Medulla oblongata (tissue), 1 donor: Measurements from ENCODE around the gene CNTNAP4.

Experiments used
- DNase-seq: peaks from one replicate; pipeline ENCODE4 v3.0.0-alpha.2; 2015; ENCODE audit errors: extremely low spot score

CNTNAP4 gene

DNA sequence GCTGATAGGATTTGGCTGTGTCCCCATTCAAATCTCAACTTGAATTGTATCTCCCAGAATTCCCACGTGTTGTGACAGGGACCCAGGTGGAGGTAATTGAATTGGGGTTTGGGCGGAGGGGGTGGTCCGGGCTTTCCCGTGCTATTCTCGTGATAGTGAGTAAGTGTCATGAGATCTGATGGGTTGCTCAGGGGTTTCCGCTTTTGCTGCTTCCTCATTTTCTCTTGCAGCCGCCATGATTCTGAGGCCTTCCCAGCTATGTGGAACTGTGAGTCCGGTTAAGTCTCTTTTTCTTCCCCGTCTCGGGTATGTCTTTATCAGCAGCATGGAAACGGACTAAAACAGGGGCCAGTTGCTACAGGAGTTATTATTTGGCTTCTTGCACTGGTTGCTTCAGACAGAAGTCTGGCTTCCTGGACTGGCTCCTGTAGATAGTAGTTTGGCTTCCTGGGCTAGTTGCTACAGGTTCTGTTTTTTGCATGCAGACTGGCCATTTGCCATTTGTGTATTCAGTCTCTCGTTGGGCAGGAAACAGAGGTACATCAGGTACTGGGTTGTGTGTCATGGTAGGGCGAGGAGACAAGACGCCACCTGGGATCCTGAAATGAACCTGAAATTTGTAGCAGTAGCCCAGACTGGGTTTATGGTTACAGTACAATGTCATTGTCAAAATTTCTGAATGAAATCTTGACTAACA lies 32.6 kb downstream of the CNTNAP4 start:
- DNase-seq = no peak

DNA sequence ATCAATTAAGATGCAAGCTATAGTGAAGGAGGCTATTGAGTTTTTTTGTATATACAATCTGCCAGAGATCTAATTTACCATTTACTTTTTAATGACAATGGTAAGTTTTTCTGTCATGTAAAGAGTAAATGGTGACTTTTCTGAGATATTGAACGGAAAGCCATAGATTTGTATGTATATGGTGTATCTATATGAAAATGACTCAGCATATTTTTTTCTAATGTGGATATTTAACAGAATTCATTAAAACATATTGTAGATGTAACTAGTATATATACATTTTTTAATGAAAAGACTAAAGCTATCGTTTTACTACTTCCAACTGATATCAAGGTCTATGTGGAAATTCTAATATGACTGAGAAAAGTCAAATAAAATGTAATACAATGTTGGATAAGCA lies 34.1 kb downstream of the CNTNAP4 start:
- no peak for DNase-seq

DNA sequence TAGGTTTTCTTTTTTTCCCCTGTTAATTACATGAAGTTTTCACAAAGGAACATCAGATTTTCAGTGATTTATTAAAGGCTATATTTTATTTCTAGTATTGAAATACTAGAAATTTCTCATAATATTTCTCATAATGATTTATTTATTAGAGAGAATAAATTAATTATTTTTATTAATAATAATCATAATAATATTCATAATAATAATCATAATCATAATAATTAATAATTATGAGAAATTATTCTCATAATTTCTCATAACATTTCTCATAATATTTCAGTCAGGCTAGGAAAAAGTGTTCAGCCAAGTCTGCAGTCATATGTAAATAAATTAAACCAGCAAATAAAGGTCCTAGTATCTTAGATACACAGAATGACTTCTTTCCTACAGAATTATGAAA lies 41.4 kb downstream of the CNTNAP4 start:
- no peak for DNase-seq

DNA sequence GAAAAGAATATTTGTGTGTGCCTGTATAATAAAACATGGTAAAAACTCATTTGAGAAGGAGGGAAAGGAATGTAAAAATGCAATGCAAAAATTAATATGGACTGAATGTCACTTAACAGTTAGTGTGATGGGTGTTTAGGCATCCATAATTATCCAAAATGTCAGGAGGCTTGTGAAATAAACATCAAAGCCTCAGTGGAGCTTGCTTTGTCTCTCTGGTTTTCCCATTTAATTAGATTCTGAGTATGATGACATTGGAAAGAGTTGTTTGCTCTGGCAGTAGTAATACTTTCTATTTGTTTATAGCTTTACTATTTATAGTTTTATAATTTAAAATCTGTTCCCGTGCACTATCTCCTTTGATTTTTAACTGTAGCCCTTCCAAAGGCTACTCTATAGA lies 51.9 kb downstream of the CNTNAP4 start:
- no peak for DNase-seq

DNA sequence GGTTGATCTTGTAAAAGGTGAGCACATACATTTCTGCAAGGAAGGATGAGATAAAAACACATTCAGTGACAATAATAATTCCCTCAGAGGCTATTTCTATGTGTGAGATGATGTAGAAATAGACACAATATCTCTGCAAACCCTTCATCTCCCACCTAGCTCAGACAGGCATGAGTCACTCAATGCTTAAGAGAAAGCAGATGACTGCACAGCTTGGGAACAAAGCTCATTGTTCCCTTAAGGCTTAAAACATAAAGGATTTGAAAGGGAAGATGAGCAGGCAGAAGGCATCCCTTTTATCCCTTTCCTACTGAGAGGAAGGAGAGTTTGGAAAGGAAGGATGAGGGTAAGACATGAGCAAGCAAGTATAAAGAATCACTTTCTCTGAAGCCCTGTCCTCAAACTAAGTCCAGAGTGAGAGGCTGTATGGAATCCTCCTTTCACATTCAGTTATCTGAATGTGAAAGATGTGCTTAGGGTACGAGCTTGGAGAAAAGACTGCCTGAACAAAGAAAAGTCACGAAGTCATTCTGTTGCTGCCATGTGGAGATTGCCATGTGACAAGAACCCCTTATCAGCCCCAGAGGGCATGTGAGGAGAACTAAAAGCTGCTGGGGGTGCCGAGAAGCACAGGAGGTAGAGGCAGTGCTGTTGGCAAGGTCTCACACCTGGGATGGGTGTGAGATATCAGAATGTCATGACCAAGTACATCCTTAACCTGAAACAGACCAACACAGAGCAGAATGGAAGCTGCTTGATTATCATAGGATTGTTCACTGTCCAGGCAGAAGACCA lies 58.2 kb downstream of the CNTNAP4 start:
- no peak for DNase-seq

DNA sequence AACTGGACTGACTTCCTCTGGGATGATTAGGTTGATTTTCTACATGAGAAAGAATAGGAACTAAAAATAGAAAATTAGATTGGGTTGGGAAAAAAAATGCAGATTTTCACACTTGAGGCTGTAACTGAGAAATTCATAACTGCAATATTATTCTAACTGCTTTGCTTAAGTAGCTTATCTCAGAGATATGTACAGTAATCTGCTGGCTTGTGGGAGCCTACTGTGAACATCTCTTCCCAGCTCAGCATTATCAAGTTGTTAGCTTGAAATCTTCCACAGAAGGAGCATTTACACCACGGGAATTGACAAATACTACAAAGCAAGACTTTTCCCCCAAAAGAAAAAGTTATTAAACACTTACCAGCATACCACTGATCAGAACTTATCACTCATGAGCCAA lies 58.9 kb downstream of the CNTNAP4 start:
- DNase-seq = no peak

DNA sequence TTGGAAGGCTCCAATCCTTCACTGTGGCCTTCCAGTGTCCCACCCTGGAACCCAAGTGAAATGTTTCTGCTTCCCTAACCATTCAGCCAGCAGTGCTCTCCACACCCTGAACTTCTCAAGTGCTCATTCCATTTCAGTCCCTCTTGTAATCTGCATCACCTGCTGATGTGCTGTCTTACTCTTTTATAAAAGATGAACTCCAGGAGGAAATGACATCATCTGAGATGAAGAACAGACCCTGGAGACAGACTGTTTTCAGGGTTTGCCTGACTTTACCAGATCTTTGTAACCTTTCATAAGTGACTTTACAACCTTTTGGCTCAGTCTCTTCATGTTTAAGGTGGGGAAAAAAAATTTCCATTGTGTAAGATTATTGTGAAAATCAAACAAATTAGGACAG lies 61.3 kb downstream of the CNTNAP4 start:
- no peak for DNase-seq

DNA sequence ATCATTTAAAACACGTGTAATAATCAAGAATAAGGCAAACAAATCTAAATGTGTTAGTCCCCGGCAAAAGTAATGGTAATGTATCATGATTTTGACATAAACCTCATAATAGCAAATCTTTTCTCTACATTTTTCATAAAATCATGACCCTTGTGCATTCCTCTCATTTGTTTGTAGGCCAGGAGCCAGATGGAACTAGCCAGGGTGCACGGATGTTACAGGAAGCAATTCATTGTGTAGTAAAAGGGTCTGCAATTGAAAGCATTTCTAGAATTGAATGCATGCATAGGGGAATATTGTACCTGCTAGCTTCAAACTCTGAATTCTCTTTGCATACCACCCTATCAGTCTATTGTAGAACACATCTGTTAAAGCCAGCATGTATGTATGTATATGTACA lies 66.6 kb downstream of the CNTNAP4 start:
- DNase-seq = no peak

DNA sequence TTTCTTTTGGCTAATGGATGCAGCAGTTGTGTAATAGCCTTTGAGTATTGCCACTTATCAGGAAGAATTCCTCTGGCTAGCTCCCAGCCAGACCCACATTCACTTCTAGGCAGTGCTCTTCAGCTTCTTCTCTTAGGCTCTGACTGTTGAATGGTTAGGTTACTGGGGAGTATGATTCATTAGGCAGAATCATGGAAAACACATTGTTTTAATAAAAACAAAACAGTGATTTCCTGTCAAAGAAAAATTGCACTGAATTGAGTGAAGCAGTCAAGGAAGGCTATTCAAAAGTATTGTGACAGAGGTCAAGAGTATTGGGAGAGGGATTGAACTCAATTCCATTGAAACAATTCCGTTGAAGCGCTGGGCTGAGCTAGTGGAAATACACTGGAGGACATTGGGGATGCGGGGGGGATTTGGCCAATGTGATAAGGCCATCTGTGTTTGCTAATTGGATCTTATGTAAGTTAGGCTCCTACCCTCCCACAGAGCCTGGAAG lies 68.0 kb downstream of the CNTNAP4 start:
- no peak for DNase-seq

DNA sequence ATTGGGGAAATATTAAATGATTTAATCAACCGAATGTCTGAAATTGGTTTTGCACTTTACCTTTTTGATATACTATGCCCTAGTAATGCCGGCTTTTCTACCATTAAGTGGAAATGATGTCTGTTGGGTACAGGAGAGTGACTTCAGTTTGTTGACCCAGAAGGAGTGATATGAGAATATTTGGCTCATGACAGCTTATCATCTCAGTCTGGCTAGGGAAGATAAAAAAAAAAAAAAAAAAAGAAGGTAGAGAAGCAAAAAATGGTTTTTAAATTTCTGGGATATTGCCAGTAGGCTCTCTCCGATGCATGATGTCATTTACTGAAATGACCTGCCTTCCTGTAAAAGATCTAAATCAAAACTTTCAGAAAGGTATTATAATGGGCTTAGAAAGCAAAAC lies 69.0 kb downstream of the CNTNAP4 start:
- no peak for DNase-seq

DNA sequence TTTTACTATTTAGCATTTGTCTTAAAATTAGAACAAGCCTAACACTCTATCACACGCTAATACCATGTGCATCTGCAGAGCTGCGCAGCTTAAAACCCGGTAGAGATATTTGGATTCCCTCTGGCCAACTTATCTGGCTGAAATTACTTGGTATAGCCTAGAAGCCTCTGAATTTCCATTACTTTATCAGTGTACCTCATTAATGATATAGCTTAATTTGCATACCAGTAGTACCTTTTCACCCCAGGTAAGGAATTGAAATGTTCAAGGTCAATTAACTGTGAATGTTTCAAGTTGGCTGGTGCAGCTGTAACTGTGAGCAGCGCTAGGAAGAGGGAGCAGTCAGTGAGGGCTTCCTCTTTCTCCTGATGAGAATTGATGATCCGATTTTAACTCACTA lies 74.2 kb downstream of the CNTNAP4 start:
- DNase-seq = no peak

DNA sequence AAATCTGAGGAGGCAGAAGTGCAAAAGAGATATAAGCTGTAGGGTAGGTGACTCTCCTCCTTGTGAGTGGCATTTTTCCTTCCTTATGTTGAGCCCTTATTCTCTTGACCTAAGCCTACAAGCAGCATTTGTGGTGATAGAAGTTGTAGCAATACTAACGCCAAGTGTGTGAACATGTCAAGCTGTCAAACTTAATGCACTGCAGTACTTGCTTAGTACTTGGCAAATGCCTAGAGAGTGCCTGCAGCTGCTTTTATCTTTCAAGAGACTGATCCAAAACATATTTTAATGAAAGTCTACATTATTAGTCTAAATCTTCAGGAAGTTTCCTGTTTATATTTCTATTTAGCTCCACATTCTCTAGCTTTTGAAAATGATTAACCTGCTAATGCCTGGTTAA lies 83.2 kb downstream of the CNTNAP4 start:
- DNase-seq = no peak

DNA sequence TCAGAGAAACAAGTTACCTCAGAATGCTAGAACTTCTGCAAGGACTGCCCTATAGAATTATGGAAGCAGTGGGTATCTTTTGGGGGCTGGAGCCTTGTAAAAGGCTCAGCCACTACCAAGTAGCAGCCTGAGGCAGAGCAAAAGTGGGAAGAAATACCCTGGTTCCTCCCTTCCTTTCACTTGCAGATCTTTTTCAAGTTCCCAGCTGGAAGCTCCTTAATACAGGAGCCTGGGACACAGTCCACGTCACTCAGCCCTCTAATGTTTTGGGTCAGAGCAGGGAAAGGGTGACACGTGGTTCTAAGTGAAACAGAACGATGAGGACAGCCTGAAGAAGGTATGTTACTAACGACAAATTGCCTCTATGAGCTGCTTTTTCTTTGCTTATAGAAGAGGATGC lies 93.1 kb downstream of the CNTNAP4 start:
- no peak for DNase-seq

DNA sequence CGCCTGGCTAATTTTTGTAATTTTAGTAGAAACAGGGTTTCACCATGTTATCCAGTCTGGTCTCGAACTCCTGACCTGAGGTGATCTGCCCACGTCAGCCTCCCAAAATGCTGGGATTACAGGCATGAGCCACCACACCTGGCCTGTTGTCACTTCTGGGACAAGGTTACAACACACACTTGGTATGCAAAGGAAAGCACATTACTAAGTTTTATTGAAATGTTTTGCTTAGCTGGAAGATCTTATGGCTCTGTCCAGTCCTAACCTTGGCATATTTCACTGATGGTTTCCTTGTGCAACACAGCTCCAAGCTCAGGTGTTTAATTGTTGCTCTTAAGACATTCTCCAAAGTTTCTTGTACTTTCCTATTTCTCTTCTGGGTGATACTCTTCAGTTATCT lies 94.2 kb downstream of the CNTNAP4 start:
- no peak for DNase-seq

DNA sequence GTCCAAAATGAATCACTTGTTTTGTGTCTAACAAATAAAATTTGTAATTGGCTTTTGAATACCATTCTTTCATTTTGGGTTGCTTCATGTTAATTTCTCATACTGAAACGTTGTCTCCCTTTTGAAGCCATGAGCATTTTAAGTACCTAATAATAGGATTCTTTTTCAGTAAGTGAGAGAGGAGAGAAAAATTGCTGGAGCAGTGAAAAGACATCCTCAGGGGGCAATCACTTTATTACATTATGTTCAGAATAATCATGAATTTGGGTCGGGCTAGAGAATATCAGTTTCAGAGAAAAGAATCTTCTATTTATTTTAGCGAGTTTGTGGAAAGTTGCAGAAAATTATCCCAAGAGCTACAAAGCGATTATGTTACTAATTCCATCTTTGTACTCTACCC lies 96.8 kb downstream of the CNTNAP4 start:
- DNase-seq = no peak

DNA sequence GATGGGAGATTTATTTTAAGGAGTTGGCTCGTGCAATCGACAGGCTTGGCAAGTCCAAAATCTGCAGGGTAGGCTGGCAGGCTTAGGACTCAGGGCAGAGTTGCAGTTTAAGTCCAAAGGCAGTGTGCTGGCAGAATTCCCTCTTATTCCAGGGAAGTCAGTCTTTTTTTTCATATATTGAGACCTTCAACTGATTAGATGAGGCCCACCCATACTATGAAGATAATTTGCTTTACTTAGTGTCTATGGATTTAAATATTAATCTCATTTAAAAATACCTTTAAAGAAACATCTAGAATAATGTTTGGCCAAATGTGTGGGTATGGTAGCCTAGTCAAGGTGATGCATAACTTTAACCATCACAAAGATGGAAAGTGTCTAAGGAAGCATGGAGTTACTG lies 99.8 kb downstream of the CNTNAP4 start:
- DNase-seq = no peak

DNA sequence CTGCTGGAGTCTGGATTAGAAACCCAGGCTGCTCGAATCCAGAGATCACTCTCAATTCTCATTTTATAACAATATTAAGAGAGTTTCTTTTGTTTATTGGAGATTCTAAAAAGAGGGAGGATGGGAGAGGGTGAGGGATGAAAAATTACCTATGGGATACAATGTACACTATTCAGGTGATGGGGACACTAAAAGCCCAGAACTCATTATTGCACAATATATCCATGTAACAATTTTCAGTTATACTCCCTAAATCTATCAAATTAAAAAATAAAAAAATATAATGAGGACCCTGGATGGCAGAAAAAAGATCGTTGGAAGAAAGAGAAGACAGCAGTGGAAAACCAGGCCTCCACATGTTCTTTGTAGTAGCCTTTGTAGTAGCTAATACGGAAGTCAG lies 100.8 kb downstream of the CNTNAP4 start:
- no peak for DNase-seq

DNA sequence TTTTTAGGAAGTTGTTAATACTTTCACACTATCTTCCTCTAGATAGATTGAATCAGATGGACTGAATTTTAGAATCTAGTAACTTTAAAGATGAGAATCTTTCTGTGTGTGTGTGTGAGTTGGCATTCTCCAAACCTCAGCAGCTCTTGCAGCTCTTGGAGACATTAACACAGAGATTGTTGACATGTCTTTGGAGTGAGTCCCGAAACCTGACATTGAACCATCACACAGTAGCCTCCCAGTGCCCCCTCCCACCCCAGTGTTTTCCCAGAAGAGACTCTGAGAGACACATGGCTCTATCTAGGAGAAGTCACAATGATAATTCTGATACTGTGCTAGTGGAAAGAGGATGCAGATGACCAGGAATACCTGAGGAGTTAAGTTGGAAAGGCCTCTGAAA lies 103.9 kb downstream of the CNTNAP4 start:
- no peak for DNase-seq

DNA sequence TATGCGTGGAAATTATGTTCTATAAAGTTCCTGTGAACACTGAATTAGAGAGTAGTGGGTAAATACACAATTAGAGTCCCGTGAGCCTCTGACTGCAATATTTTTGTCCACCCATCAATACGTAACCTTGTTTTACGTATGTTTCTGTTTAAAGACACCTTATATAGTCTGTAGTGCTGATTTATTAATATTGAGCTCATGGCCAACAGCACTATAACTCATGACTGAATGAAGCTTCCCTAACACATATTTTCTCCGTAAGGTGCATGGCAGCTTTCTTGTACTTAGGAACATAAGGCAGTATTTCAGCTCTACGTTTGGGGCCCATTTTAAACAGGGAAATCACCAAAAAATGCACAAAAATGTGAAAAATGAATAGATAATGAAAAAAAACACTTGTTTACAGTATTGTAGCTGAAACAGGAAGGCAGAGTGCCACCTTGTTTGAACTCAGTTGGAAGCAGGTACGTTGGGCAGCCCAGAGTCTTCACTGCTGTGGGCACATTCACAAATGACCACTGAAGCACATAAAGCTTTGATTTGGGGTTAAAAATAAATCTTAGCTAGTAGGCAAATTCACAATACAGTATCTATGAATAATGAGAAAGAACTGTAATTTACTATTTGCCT lies 108.5 kb downstream of the CNTNAP4 start:
- no peak for DNase-seq

DNA sequence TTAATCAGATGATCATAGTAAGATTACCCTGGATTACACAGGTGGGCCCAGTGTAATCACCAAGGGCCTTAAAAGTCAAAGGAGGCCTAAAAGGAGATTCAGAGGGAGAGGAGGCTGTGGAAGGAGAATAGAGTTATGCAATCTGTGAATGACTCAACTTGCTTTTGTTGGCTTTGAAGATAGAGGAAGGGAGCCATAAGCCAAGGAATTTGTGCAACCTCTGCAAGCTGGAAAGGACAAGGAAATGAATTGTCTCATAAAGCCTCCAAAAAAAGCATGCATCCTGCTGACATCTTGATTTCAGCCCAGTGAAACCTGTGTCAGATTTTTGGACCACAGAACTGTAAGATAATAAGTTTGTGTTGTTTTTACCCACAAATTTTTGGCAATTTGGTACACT lies 109.6 kb downstream of the CNTNAP4 start:
- no peak for DNase-seq

DNA sequence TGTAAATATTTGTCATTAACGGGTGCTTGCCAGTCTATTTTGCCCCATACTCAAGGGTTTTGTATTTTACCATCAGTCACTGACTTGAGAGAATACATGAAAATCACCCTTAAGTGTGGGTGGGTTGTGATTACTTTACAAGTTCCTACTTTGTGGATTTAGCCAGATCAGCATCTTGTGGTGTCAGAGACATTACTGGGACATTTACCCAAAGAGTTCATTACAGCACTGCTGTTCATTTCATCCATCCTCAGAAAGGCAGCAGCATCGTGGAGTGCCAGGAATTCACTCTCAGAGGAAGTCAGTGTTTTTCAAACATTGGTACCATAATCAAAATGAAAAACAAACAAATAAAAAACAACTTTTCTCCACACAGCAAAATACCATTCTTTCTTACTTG lies 110.8 kb downstream of the CNTNAP4 start:
- DNase-seq = no peak

DNA sequence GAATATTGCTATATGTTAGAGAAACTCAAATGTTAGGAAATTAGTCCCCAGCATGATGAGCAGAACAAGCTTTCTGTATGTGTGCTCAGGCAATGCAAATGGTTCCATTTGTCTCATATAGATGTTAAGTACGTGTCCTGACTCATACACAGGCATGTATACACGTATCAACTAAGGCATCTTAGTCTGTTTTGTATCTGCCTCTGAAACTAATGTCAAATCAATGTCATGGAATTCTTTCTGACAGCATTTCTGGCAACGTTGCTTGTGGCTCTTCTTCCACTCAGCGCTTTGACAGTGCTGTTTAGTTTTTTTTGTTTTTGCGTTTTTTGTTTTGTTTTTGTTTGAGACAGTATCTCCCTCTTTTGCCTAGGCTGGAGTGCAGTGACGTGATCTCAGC lies 111.9 kb downstream of the CNTNAP4 start:
- no peak for DNase-seq

DNA sequence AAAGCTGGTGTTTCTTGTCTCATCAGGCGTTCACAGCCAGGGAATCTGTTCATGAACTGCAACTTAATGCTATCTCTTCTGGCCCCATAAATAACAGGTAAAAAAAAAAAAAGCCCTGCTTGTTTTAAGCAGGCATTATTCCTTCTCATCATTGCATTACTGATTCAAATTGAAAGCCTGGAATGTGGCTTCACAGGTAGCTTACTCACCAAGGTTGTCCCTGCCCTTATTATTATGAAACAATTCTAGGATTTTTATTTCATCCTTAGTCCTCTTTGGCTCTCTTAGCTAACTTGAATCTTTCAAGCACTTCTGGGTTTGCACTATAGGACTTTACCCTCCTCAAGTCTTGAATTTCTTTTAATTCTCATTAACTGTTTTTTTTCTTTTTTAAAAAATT lies 113.3 kb downstream of the CNTNAP4 start:
- no peak for DNase-seq
